Adrenal gland (tissue), 5 donors: ENCODE results near the gene KCNMA1.

Experiments
- POLR2A ChIP-seq, 2 donors: fragments of 450-650 bp; IDR thresholded peaks; one replicate each; pipeline ENCODE4 v1.6.1; 2017; ENCODE audit warnings: antibody characterized with exemption in 2 of 2, mild to moderate bottlenecking in 2 of 2, moderate library complexity in 1 of 2
- TF ChIP-seq, protein P1 (sequence below), 6 experiments: fragments of 450-650 bp in 4 of 6; fragments of 200-600 bp in 2 of 6; sonication (generic) in 1 of 6; IDR thresholded peaks; 1 replicate in 5 of 6; 2 replicates in 1 of 6; pipeline versions ENCODE4 v1.5.1 to v1.8.0; 2016 to 2021; ENCODE audit warnings: antibody characterized with exemption in 6 of 6, mild to moderate bottlenecking in 2 of 6, moderate library complexity in 1 of 6
- donor health status: DM: no; HTN: no; CAD: no.

GRCh38 chr10:77420947-77421523 is 216.6 kb downstream of the KCNMA1 start:
- no peak for TF ChIP-seq POLR2A (IDR thresholded peaks at IDR 0.05)
- TF ChIP-seq, protein P1, sequence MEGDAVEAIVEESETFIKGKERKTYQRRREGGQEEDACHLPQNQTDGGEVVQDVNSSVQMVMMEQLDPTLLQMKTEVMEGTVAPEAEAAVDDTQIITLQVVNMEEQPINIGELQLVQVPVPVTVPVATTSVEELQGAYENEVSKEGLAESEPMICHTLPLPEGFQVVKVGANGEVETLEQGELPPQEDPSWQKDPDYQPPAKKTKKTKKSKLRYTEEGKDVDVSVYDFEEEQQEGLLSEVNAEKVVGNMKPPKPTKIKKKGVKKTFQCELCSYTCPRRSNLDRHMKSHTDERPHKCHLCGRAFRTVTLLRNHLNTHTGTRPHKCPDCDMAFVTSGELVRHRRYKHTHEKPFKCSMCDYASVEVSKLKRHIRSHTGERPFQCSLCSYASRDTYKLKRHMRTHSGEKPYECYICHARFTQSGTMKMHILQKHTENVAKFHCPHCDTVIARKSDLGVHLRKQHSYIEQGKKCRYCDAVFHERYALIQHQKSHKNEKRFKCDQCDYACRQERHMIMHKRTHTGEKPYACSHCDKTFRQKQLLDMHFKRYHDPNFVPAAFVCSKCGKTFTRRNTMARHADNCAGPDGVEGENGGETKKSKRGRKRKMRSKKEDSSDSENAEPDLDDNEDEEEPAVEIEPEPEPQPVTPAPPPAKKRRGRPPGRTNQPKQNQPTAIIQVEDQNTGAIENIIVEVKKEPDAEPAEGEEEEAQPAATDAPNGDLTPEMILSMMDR (IDR thresholded peaks at IDR 0.05), result no peak
